COLO668 (cell line): ENCODE data around the gene TMC2.
"Not testable (repeated sequence)": the region's sequence is repeated elsewhere in the genome, so short reads cannot be mapped to it uniquely, and the experiment has no call there.

Experiments
- DNase-seq: peaks from one replicate; lab custom pipeline; 2025; ENCODE audit not compliant: unreplicated experiment; lab: John Stamatoyannopoulos, UW

Gene TMC2

DNA sequence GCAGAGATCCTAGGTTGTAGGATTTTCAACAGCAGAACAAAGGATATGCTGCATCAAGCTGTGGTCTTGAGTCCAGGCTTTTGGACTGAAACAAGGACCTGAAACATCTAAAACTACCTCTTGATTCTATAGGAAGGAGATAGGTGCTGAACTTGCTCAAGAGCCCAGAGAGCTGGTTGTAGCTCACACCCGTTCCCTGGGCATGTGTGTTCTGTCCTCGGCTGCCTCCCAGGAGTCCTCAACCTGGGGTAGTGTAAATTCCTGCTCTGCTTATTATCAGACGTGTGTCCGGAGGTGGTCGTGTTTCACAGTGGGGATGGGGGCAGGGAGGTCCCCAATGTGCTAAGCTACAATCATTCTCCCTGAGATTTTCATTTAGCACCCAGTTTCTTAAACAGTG lies 120.9 kb downstream of the TMC2 start:
- DNase-seq = no peak

DNA sequence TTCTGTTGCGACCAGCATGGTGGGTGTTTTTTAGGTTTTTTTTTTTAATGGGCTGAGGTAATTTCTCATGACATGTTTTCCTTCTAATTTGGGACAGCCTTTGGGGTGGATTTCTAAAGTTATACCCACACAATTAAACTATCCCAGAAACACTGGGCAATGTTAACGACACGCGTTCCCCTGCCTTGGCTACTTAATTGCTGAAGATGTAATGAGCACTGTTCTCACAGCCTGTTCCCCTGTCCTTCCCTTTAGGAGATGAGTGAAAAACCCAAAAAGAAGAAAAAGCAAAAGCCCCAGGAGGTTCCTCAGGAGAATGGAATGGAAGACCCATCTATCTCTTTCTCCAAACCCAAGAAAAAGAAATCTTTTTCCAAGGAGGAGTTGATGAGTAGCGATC lies 121.3 kb downstream of the TMC2 start:
- no peak for DNase-seq

DNA sequence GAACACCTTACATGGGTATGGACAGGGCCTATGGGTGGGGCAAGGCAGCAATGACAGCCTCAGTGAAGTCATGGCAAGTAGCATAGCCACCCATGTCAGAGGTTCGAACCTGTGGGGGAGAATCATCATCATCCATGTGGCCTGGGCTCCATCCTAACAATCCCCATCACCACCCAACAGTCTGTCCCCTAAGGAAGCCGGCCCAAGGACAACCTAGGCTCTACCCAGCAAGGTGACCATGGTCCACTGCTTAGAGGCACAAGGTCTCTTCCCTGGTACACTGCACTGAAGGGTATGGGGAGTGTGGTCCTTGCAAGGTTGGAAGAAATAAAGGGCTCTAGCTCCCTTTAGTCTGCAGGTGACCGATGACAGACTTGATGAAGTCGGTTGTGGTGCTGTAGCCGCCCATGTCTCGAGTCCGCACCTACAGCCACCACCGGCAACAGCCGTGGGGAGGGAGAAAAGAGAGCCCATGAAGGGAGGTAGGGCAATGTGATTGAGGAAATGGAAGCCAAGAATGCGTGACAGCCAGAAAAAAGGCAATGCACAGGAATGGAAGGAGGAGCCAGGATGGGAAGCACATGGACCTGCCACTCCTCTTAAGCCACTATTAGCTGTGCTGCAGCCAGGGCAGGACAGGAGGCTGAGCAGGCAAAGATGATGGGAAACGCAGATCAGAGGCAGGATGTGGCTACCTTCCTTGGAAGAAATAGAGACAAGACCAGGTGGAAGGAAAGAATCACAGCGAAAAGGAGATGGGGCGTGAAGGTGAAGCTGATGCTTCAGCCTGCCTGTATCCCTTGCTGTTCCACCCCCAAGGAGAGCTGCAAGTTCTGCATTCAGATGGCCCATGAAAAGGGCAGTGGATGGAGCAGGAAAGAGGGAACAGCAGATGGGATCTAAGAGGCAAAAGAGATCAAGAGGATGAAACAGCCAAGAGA lies 122.3 kb downstream of the TMC2 start:
- DNase-seq = no peak

- no peak for DNase-seq
Measured at GRCh38 chr20:2659547-2659946, 123.2 kb downstream of the TMC2 start.

DNA sequence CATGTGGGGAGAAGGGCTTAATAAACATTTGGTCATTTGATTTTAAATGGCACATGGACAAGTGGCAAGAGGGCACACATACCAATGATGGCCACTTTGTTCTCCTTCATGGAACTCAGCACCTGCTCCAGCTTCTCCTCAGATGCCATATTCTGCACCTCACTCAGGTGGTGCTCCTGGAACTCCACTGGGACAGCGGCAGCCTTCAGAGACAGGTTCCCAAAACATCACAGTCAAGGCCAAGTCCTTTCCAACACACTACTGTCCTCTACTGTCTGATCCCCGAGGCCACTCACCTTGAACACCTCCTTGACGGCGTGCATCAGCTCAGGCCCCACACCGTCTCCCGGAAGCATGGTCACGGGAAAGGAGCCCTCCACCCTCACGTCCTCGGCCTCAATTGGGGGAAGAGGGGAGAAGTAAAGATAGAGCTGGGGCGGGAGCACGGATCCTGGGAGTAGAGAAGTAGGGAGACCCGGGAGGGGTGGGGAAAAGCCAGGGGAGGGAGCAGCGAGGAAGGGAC lies 127.1 kb downstream of the TMC2 start:
- no peak for DNase-seq

DNA sequence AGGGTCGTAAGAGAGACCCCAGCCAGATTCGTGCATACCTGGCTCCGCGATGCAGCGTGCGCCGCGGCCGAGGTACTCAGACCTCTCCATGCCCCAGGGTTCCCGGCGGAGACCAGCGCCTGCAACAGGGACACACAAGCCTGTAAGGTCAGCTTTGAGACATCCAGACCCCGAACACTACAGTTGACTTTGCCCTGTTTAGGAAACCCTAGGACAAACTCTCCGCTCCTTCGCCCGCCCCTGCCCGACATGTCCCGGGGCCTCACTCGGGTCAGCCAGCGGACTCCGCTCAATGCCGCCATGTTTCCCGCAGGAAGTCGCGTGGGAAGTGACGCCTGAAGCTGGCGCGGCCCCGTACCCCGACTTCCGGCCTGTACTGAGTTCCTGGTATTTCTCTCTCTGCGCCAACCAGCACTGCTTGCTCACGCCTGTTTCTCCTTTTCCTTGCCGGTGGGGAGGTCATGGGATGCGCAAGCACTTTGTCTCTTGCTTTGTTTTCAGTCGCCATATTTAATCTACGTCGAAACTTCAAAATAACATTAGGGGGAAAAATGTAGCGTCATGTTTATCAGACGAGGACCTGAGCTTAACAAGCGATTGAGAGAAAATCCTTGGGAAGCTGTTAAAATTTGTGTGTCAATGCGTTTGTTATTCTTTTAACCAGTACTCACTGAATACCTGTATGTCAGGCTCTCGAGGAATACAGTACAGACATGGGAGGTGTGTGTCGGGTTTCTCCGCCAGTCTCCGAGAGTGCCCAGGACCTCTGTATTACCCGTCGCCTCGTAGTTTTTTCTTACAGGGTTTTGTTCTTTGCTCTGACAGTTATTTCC lies 127.7 kb downstream of the TMC2 start, which contains the start of gene IDH3B:
Gene IDH3B (minus strand): TSS at position 330 of the 833 bp plus-strand sequence. CDS start 28 bp downstream, at position 302.
- DNase-seq = peak; percentile 91

DNA sequence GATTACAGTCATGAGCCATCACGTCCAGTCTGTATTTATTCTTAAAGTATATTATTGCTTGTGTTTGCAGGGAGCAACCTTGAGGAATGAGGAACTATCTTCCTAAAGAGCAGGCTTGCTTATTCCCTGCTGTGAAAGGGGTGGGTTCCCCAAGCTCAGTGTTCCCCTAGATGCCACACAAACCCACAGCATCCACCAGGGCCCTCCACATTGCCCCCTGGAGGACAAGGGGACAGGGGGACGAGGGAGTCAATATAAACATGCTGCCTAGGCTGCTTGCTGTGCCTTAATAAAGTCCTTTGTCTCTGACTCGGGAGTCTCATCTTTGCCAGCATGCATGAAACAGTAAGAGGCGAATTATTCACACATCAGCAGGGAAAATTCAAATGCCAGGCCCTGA lies 135.6 kb downstream of the TMC2 start:
- DNase-seq = no peak

DNA sequence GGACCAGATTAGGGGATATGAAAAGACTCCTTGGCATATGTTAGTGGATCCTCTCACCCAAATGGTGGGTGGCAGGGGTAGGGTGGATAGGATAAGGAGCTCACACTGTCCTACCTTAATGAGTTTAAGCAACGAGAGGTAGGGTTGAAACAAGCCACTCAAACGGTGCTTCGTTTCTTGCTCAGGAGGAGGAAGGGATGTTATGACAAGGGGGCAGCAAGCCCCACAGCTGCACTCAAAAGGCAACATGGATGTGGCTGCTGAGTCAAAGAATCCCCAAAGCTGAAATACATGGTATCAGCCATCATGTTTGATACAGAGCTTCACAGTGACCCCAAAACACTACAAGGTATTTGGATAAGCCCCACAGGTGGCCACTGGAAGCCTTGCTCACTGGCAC lies 136.1 kb downstream of the TMC2 start:
- DNase-seq = no peak

DNA sequence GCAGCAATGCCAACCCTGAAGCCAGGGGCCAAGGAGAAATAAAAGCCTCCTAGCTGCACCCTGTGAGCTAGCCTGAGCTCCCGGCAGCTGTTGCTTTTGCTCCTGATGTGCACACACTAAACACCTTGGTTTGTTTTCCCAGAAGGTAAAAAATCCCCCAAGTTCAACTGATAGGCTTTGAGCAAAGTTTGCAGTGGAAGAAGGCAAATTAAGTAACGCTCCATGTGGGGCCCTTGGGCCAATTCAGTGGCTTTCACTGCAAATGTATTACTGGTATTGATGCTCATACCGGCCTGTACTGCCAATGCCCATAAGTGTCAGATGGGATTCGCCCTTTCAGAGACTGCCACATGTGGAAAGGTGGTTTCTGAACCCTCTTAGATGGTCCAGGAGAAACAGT lies 137.1 kb downstream of the TMC2 start:
- DNase-seq = no peak

- DNase-seq = no peak
Measured at GRCh38 chr20:2680046-2680445, 143.7 kb downstream of the TMC2 start.

GRCh38 chr20:2682040-2682439 lies 145.7 kb downstream of the TMC2 start:
- not testable (repeated sequence) for DNase-seq

- DNase-seq = not testable (repeated sequence)
Measured at GRCh38 chr20:2684817-2685216, 148.4 kb downstream of the TMC2 start.

- DNase-seq = no peak
Measured at GRCh38 chr20:2687514-2687913, 151.1 kb downstream of the TMC2 start.

DNA sequence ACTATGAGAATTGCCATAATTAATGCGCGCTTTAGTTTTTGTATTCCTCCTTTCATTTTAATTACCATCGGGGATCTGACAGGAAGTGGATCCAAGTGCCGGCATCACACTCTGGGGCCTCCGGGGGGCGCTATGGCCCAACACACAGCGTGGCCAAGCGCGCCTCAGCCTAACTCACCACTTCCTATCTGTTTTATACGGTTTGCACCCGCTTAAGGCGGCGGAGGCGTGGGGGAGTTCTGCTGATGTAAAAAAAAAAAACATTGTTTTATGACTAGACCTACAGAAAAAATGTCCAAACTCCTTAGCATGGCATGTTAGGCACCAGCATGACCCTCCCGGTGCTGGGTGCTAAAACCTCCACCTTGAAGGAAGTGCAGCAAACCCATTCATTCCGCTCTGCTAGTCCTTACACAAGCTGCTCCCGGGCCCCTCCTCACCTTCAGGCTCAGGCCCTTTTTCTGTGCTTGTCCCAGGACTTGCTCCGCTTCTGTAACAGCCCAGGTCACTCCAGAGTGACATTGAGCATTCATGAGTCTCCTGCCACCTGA lies 151.7 kb downstream of the TMC2 start:
- peak; percentile 65 for DNase-seq

- no peak for DNase-seq
Measured at GRCh38 chr20:2690213-2690612, 153.8 kb downstream of the TMC2 start.

- no peak for DNase-seq
Measured at GRCh38 chr20:2690718-2691117, 154.3 kb downstream of the TMC2 start.

DNA sequence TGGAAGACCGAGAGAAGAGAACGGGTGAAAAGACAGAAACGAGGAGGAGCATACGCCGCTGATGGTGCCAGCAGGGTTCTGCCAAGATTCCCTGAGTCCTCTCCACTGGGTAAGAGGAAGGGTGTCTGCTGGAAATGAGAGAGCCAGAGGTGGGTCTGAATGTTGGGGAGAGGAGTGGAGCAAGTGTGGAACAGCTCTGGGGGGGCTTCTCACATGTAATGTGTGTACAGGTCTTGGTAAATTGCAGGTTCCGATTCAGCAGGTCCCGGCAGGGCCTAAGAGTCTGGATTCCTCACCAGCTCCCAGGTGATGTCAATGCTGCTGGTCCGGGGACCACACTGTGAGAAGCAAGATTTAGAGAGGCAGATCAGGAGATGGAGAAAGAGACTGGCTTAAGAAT lies 154.8 kb downstream of the TMC2 start:
- no peak for DNase-seq
